ENCODE measurements around the gene SERPINB6. TPM values are rescaled to one million over a fixed set of nuclear protein-coding genes. Genes with fewer than 3 reads are reported as not detected.
"Not testable (repeated sequence)": the region's sequence is repeated elsewhere in the genome, so short reads cannot be mapped to it uniquely, and the experiment has no call there.

Gene SERPINB6
- polyA plus RNA-seq (ENCODE audit: insufficient read length in 4 of 4), result 10 to 100 TPM; 83.0 to 97.4 (median 84.7) TPM

DNA sequence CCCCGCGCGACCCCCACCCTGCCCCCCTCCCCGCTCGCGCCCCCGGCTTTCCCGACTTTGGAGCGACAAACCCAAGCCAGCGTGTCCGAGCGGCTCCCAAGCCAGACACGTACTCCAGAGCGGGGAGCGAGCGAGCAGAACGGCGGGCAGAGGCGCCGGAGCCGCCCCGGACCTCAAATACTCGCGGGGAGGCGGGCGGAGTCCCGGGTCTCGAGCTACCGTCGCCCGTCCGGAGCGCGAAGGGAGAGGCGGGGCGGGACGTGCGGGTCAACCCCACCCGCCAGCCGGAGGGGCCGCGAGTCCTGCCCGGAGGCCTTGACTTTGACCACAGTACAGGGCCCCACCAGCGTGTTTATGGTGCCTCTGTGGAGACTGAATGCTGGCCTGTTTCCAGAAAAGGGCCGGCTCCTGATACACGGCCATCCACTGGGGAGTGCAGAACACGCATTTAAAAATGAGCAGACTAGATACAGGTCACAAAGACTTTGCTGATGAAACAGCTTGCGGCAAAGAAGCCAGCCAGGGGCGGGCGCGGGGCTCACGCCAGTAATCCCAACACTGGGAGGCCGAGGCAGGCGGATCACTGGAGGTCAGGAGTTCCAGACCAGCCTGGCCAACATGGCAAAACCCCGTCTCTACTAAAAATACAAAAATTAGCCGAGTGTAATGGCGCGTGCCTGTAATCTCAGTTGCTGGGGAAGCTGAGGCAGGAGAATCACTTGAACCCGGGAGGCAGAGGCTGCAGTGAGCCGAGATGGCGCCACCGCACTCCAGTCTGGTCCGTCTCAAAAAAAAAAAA lies at the start of gene SERPINB6:
SERPINB6 (minus strand) TSS at position 148 of the 799 bp plus-strand sequence. CDS start 12,235 bp downstream, outside the sequence.
- DNase-seq (ENCODE audit: low read depth in 4 of 4, low spot score in 3 of 4), result peak in 2 of 4 donors; percentile 45 to 65

DNA sequence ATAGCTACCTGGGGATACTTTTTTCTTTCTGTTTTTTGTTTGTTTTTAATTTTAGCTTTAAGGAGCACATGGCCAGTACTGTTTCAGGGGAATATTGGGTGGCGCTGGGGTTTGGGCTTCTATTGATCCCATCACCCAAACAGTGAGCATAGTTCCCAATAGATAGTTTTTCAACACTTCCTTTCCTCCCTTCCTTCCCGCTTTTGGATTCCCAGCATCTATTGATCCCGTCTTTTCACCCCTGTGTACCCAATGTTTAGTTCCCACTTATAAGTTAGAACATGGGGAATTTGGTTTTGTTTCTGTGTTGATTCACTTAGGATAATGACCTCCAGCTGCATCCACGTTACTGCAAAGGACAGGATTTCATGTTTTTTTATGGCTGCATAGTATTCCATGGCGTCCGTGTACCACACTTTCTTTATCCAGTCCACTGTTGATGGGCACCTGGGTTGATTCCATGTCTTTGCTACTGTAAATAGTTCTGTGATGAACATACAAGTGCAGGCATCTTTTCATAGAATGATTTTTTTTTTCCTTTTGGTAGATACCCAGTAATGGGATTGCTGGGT lies 48.5 kb upstream of the SERPINB6 start:
- DNase-seq (ENCODE audit: low read depth in 4 of 4, low spot score in 3 of 4), result no peak

DNA sequence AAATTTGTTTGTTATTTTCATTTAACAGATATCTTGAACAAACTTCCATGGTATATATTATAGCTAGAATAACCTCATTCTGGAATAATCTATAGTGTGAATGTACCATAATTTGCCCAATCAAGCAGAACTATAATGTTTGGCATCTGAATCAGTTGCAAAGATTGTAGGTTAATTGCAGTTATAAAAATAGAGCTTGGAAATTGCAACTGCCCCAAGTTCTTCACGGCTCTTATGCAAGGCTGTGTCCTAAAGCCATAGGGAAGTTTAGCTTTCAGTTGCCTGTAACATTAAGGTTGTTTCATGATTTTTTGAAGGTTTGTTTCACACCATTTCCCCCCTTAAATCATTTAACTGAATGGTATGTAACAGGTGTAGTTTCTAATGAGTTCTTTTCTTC lies 47.7 kb upstream of the SERPINB6 start:
- DNase-seq (ENCODE audit: low read depth in 4 of 4, low spot score in 3 of 4), result no peak

- no peak for DNase-seq (ENCODE audit: low read depth in 4 of 4, low spot score in 3 of 4)
These were observed 45.9 kb upstream of the SERPINB6 start for GRCh38 chr6:3017304-3017703.

DNA sequence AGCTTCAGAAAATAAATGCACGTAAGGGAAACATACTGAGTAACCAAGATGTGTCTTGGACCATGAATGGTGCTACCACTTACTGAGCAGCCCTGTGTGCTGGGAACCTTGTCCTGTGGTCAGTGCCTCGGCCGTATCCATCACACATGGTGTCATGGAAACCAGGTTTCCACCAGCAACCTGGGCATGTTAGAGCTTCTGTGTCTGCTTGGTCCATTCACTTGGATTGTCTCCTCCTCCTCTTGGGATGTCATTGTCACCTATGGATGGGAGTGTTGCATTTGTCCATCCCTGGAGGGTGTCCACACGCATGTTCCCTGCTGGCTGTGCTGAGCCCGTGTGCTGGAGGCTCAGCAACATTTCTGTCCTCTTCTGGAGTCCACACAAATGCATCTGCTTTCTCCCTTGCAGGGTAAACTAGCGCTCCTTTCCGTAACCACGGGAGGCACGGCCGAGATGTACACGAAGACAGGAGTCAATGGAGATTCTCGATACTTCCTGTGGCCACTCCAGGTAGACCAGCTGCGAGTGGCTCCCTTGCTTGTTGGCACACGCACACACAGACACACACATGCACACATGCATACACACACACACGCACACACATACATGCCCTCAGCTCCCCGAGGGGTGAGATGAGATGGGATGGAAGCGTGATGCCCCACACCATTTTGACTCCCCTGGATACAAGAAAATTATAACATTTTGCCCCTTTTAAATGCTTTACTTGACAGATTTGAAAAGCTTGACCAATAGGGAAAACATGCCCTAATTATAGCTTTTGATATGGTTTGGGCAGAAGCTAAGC lies 45.3 kb upstream of the SERPINB6 start:
- no peak for DNase-seq (ENCODE audit: low read depth in 4 of 4, low spot score in 3 of 4)

DNA sequence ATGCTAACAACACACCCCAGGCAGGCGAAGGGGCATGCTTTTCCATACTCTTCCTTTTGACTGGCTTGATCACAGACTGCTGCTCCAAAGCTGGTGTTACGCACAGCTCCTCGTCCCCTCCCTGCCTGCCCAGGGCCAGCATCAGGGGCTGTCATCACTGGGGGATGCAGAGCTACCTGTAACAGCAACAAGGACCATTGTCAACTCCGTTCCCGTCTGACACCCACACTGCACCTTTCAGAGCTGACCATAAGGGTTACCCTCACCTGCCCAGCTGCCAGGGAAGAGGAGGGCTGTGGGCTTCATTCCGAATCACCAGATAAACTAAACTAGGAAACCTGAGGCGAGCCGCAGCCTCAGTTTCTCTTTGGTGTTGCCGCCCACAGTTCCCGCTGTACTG lies 43.8 kb upstream of the SERPINB6 start:
- no peak for DNase-seq (ENCODE audit: low read depth in 4 of 4, low spot score in 3 of 4)

GRCh38 chr6:3014675-3015066 lies 43.3 kb upstream of the SERPINB6 start:
- DNase-seq (ENCODE audit: low read depth in 4 of 4, low spot score in 3 of 4), result no peak

DNA sequence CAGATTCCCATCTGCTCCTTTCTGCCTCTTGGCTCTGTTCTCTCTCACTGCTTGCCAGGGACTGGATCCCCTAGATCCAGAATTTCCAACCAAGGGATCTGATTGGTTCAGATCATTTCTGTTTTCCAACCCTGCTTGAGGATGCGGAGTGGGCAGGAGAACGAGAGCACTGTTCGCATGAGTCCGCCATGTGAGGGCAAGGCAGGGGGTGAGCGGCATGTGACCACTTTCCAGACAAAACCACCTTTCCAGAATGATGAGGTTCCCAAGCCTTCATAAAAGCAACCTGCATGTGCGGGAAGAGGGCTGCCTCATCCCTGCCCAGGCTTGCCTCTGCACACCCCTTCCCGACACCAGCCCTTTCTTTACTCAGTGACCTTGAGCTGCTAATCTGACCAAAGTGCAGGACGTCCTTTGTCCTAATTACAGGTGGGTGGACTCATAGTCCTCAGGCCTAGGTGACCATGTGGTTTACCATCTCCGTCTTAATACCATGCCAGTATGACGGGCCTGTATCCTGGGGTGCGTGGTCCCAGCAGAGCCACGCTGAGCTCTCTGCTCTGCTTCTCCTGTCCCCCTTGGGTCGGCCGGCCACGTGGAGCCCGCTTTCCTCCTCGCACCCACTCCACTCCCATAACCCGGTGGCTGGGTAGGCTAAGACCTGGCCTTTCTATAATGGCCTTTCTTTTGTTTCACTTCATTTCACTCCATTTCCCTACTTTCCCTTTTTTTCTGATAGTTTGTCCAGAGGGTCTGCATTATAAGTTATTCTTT lies 42.7 kb upstream of the SERPINB6 start:
- no peak for DNase-seq (ENCODE audit: low read depth in 4 of 4, low spot score in 3 of 4)

- no peak for DNase-seq (ENCODE audit: low read depth in 4 of 4, low spot score in 3 of 4)
These were observed 42.1 kb upstream of the SERPINB6 start for GRCh38 chr6:3013486-3013885.

GRCh38 chr6:3011592-3011991 lies 40.2 kb upstream of the SERPINB6 start:
- no peak for DNase-seq (ENCODE audit: low read depth in 4 of 4, low spot score in 3 of 4)

GRCh38 chr6:3011158-3011557 lies 39.8 kb upstream of the SERPINB6 start:
- no peak for DNase-seq (ENCODE audit: low read depth in 4 of 4, low spot score in 3 of 4)

DNA sequence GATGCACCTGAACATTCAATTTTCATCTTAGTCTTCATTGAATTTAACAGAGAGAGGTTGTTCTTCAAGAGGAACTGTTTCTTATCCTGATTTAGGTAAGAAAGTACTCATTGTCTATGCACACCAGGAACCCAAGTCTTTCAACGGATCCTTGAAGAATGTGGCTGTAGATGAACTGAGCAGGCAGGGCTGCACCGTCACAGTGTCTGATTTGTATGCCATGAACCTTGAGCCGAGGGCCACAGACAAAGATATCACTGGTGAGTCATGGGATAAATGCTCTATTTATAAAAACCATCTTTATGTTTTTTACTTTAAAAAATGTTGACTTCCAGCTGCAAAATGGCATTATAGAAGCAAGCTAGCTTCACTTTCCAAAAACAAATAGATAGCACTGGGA lies 38.6 kb upstream of the SERPINB6 start:
- DNase-seq (ENCODE audit: low read depth in 4 of 4, low spot score in 3 of 4), result no peak

DNA sequence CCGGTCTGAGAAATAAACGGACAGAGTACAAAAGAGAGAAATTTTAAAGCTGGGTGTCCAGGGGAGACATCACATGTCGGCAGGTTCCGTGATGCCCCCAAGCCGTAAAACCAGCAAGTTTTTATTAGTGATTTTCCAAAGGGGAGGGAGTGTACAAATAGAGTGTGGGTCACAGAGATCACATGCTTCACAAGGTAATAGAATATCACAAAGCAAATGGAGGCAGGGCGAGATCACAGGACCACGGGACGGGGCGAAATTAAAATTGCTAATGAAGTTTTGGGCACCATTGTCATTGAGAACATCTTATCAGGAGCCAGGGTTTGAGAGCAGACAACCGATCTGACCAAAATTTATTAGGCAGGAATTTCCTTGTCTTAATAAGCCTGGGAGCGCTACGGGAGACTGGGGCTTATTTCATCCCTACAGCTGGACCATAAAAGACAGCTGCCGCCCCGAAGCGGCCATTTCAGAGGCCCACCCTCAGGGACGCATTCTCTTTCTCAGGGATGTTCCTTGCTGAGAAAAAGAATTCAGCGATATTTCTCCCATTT lies 37.4 kb upstream of the SERPINB6 start:
- DNase-seq (ENCODE audit: low read depth in 4 of 4, low spot score in 3 of 4), result not testable (repeated sequence)

GRCh38 chr6:3007571-3007970 lies 36.2 kb upstream of the SERPINB6 start:
- no peak for DNase-seq (ENCODE audit: low read depth in 4 of 4, low spot score in 3 of 4)

DNA sequence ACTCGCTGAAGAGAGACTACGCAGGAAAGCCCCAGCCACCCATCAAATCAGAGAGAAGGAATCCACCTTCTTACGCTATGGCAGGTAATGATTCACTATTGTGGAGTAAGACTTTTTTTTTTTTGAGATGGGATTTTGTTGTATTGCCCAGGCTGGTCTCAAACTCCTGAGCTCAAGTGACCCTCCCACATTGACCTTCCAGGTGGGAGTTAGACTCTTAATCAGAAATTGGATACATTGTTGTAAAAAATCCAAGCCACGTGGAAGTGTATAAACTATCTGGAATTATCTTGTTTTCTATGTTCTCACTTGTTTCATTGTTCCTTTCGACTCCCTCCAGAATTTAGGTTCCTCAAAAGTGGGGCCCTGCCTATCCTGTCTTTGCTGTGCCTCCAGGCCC lies 35.1 kb upstream of the SERPINB6 start:
- no peak for DNase-seq (ENCODE audit: low read depth in 4 of 4, low spot score in 3 of 4)

- no peak for DNase-seq (ENCODE audit: low read depth in 4 of 4, low spot score in 3 of 4)
These were observed 34.5 kb upstream of the SERPINB6 start for GRCh38 chr6:3005874-3006273.

DNA sequence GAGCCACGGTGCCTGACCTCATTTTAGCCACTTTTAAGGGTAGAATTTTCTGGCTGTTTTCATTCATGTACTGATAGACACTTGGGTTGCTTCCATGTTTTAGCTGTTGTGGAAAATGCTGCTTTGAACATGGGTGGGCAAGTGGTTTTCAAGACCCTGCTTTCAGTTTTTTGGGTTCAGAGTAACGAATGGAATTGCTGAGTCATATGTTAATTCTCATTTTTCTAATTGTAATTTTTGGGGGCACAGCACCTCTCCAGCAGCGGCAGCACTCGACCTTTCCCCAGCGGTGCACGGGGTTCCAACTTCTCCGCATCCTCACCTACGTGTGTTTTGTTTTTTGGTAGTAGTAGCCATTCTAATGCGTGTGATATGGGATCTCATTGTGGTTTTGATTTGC lies 33.7 kb upstream of the SERPINB6 start:
- no peak for DNase-seq (ENCODE audit: low read depth in 4 of 4, low spot score in 3 of 4)

DNA sequence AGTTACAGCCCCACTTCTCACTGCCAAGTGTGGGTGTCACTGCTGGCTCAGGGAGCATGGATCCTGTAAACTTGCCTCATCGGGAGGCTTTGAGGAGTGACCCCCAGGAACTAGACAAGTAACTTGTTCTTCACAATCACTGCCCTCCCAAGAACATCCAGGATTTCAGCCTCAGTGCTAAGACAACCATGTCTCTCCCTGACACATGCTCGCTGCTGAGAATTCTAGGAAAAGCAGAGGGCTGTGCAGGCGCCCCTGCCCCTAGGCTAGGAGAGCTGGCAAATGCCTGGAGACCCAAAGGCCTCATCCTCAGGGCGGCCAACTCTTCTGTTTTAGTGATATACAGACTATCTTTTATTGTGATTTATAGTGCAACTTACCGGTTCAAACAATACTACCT lies 31.9 kb upstream of the SERPINB6 start:
- not testable (repeated sequence) for DNase-seq (ENCODE audit: low read depth in 4 of 4, low spot score in 3 of 4)

DNA sequence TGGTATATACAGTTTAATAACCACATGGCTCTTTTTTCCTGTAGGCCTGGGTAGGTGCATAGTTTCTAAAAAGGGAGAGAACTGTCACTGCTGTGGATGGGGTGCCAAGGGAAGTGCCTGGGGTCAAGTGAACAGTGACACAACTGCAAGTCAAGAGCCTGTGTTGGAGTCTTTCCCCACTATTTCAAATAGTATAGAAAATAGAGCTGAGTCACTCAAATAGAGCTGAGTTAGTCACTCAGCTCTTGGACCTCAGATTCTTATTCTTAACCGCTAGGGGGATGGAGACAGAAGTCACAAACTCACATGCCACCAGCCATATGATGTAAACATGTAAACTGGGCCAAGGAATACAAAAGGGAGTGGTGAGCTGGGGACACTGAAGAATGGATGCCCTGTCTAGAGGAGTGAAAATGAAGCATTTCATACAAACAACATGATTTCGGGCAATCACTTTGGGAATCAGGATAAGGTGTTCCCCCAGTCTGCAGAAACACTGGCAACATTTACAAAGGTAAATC lies 30.5 kb upstream of the SERPINB6 start:
- no peak for DNase-seq (ENCODE audit: low read depth in 4 of 4, low spot score in 3 of 4)

- DNase-seq (ENCODE audit: low read depth in 4 of 4, low spot score in 3 of 4), result no peak
These were observed 29.9 kb upstream of the SERPINB6 start for GRCh38 chr6:3001146-3001772.
